Measurements from ENCODE around the gene POLA2.
"Not testable (repeated sequence)": the region's sequence is repeated elsewhere in the genome, so short reads cannot be mapped to it uniquely, and the experiment has no call there.

Gene POLA2

DNA sequence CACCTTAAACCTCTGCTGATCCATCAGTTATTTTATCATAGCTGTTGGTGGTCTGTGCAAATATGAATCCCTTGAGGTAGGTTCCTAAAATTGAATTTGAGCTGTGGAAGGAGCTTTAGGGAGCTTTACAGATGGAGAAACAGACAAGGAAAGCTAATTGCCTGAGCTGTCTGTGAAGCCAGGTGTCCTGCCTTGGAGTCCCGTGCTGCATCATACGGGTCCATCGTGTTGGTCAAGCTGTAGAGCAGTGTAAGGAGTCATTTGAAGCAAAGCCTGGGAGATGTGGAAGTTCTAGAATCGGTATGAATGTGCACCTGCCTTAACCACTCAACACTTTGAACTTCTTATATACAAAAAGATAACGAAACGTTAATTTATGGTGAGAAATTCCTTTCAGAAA lies 1.0 kb downstream of the POLA2 start:
- peak overlapping the region; percentile 94 for H3K4me3 Mint-ChIP-seq
- H3K36me3 Mint-ChIP-seq (ENCODE audit: low read depth), result peaks cover 32% of the 10 kb centered on the region
- TF ChIP-seq CTCF (IDR thresholded peaks at IDR 0.05), result no peak
- H3K27me3 Mint-ChIP-seq (ENCODE audit: low read depth, poor library complexity), result peaks cover 11% of the 10 kb centered on the region
- no peak overlapping the region for H3K27ac Mint-ChIP-seq
- no peak for DNase-seq
- H3K4me1 Mint-ChIP-seq, result peaks cover 42% of the 10 kb centered on the region
- no peaks in the 10 kb centered on the region for H3K9me3 Mint-ChIP-seq

- not testable (repeated sequence) for H3K27ac Mint-ChIP-seq; H3K27me3 Mint-ChIP-seq (ENCODE audit: low read depth, poor library complexity); H3K9me3 Mint-ChIP-seq; DNase-seq
- H3K4me3 Mint-ChIP-seq, result peak overlapping the region; percentile 63
- peaks cover 42% of the 10 kb centered on the region for H3K4me1 Mint-ChIP-seq
- peaks cover 43% of the 10 kb centered on the region for H3K36me3 Mint-ChIP-seq (ENCODE audit: low read depth)
Observed at GRCh38 chr11:65264747-65265146, 3.0 kb downstream of the POLA2 start.

DNA sequence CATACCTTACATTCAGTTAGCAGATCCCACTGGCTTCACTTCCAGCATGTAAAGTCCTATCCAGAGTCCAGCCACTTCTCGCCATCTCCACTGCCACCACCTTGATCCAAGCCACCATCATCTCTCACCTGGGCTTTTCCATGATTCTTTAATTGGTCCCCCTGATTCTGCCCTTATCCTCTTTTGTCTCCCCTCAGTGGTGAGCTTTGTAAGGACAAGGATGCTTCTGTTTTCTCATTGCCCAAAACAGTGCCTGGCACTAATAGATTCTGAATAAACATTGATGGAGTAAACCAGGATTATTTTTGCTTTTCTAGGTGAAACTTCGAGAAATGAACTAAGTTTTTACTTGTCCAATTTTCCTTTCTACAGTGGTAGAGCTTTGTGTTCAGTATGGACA lies 4.4 kb downstream of the POLA2 start:
- Mint-ChIP-seq H3K4me1 (peaks cover 36% of the 10 kb centered on the region), H3K9me3 (no peaks in the 10 kb centered on the region), H3K36me3 (ENCODE audit: low read depth) (peaks cover 53% of the 10 kb centered on the region), H3K27ac (peak overlapping the region; percentile 52), H3K4me3 (no peak overlapping the region), H3K27me3 (ENCODE audit: low read depth, poor library complexity) (no peaks in the 10 kb centered on the region)
- no peak for DNase-seq
- TF ChIP-seq CTCF (IDR thresholded peaks at IDR 0.05), result no peak

DNA sequence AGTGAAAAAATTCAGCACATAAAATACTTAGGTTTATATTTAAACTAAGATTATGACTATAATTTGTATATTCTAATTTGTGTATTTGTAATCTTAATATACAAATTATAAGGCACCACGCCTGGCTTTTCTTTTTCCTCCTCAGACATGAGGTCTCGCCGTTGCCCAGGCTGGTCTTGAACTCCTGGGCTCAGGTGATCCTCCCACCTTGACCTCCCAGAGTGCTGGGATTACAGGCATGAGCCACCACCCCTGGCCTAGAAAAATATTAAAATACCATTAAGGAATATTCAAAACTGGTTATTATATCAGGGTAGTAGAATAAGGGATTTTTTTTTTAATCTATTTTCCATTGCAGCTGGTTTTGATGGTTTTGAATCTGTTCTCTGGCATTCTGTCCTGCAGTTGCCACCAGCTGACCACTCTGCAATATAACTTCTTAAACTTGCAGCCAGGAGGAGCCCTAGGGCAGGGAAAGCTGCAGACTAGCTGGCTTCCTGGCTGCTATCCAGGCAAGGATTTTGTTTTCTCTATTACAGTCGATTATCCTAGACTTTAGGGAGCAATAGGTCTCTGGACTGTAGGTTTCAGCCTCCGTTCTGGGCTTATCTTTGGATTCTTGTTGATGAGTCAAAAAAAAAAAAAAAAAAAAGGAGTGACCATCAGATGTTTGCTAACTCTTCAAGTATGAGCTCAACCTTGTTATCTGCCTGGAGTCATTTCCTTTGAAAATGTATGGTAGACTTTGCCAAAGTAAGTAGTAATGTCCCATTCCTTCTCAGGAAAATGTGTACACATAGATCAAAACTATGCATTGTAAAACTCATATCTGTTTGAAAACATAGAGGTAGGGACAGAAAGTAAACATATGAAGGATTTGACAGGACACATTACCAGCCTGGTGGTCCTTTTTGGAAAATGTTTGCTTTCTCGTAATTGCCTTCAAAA lies 13.2 kb downstream of the POLA2 start:
- Mint-ChIP-seq H3K27ac (no peak overlapping the region), H3K9me3 (no peaks in the 10 kb centered on the region), H3K27me3 (ENCODE audit: low read depth, poor library complexity) (no peaks in the 10 kb centered on the region), H3K36me3 (ENCODE audit: low read depth) (peaks cover 48% of the 10 kb centered on the region), H3K4me3 (no peak overlapping the region), H3K4me1 (no peaks in the 10 kb centered on the region)
- DNase-seq, result peak; percentile 57
- peak; percentile 68 for TF ChIP-seq CTCF (IDR thresholded peaks at IDR 0.05)

DNA sequence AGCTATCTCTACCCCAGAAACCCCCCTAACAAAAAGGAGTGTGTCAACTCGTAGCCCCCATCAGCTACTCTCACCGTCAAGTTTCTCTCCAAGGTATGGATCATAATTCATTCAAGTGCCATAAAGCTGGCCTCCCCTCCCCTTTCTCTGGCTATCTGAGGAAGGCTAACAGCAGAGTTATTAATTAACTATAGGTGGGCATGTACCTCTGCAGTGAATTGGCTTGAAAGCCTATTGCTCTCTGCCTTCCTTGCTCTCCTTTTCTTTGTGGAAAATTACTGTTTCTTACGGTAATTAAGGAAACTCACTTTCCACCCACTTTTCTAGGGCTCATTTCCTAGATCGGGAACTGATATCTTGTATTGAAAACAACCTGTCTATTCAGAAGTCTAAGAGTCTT lies 14.1 kb downstream of the POLA2 start:
- Mint-ChIP-seq H3K27ac (no peak overlapping the region), H3K4me1 (no peaks in the 10 kb centered on the region), H3K27me3 (ENCODE audit: low read depth, poor library complexity) (no peaks in the 10 kb centered on the region), H3K36me3 (ENCODE audit: low read depth) (peaks cover 45% of the 10 kb centered on the region), H3K9me3 (no peaks in the 10 kb centered on the region), H3K4me3 (no peak overlapping the region)
- TF ChIP-seq CTCF (IDR thresholded peaks at IDR 0.05), result no peak
- DNase-seq, result no peak

DNA sequence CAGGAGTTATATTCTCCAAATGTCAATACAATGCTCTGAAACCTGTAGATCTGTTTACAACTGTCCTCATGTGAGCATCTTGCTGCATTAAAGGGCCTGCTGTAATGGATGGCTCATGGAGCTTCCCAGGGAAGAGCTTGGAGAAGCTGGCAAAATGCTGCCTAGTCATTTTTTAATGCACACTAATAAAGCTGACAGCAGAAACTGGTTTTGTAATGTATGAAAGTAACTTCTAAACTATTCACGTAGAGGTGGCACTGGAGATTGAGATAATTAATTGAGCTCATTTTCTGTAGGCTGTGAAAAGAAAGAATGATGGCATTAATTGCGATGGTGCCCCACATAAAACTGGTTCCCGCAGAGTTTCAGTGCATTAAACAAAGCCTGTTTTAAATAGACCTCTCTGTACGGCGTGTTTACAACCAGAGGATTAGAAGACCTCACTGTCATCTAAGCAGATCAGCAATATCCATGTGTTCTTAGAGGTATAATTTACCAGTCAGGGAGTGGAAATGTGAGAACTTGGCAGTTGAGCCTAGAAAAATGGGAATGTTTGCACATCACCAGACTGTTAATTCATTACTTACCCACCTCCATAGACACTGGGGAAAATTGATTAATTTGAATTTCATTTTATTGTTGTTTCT lies 16.0 kb downstream of the POLA2 start:
- Mint-ChIP-seq H3K4me3 (no peak overlapping the region), H3K27me3 (ENCODE audit: low read depth, poor library complexity) (no peaks in the 10 kb centered on the region), H3K4me1 (no peaks in the 10 kb centered on the region), H3K9me3 (no peaks in the 10 kb centered on the region), H3K27ac (no peak overlapping the region), H3K36me3 (ENCODE audit: low read depth) (peaks cover 53% of the 10 kb centered on the region)
- no peak for TF ChIP-seq CTCF (IDR thresholded peaks at IDR 0.05)
- no peak for DNase-seq
